SU-DHL-6 (cell line): Measurements from ENCODE around the gene CHMP1A.

Experiments used
- CTCF ChIP-seq: fragments of 200-600 bp; sonication (generic); IDR thresholded peaks from one replicate; pipeline ENCODE4 v1.5.1; 2017; ENCODE audit warnings: antibody characterized with exemption, mild to moderate bottlenecking, low read length, moderate library complexity; ENCODE audit not compliant: insufficient read depth, poor library complexity, severe bottlenecking
- EZH2phosphoT487 ChIP-seq: fragments of 200-600 bp; sonication (generic), shearing (Covaris generic); conservative IDR thresholded peaks from 2 replicates; pipeline ENCODE4 v1.6.1; 2018; ENCODE audit warnings: mild to moderate bottlenecking, antibody characterized with exemption, low read length, moderate library complexity, mixed read lengths

- TF ChIP-seq CTCF (no peak), EZH2phosphoT487 (no peak)
Measured at GRCh38 chr16:89600427-89600826, 57.1 kb downstream of the CHMP1A start.
